ENCODE data around the gene SCO2. TPM values are rescaled to one million over a fixed set of nuclear protein-coding genes. Genes with fewer than 3 reads are reported as not detected.
A peak's percentile ranks its signal among the peaks of the same experiment; 100 is the strongest.
"Not testable (repeated sequence)": the region's sequence is repeated elsewhere in the genome, so short reads cannot be mapped to it uniquely, and the experiment has no call there.

Gene SCO2
- total and polyA plus RNA-seq, 10 of the 15 experiments (the other 5 are each of a cell fraction or from before 2014, with no cell fraction given) = 0.18 to 16.0 (median 2.4) TPM; not detected in 1

DNA sequence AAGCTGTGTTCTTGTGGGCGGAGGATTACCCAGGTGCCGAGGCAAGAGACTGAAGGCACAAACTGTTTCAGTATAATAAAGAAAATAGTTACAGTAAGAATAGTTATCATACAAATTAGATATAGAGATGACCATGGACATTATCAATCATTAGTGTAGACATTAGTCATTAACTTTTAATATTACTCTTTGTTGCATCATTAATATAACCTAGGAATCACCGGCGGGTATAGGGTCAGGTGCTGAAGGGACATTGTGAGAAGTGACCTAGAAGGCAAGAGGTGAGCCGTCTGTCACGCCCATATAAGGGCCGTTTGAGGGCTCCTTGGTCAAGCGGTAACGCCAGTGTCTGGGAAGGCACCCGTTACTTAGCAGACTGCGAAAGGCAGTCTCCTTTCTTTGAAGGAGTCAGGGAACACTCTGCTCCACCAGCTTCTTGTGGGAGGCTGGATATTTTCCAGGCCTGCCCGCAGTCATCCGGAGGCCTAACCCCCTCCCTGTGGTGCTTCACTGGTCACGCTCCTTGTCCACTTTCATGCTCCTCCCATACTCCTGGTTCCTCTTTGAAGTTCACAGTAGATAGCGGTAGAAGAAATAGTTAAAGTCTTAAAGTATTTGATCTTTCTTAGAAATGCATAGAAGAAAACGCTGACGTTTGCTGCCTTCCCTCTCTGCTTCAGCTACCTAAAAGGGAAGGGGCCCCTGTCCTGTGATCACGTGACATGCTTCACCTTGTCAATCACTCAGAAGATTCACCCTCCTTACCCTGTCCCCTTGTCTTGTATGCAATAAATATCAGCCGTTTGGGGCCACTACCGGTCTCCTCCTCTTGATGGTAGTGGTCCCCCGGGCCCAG lies 8.7 kb upstream of the SCO2 start:
- Histone ChIP-seq H3K4me3 (peak overlapping the region; percentile 51), H3K79me2 (ENCODE audit: control insufficient read depth, insufficient read depth, low read length) (peaks cover 42% of the 10 kb centered on the region), H3K4me2 (ENCODE audit: control insufficient read depth, insufficient read depth) (peak overlapping the region; percentile 40), H3K4me1 (ENCODE audit: control insufficient read depth, insufficient read depth, low read length) (peaks cover 49% of the 10 kb centered on the region), H3K9ac (ENCODE audit: control insufficient read depth, insufficient read depth, low read length) (peak overlapping the region; percentile 76), H3K27ac (ENCODE audit: control insufficient read depth, insufficient read depth) (peak overlapping the region; percentile 95)
- intact Hi-C loops (cut with micrococcal nuclease; ENCODE audit: unreplicated experiment); H4K20me1 ChIP-seq (ENCODE audit: control insufficient read depth, insufficient read depth); H3K27me3 ChIP-seq (replicated peaks in 1 of 2; ENCODE audit: control insufficient read depth in 2 of 2, insufficient read depth in 2 of 2, low read length in 1 of 2); H3K36me3 ChIP-seq (ENCODE audit: control insufficient read depth in 2 of 2, insufficient read depth in 2 of 2, low read length in 1 of 2); H2AFZ ChIP-seq (ENCODE audit: control insufficient read depth, low read depth, low read length); DNase-seq (ENCODE audit: low read depth, low spot score); H3K9me3 ChIP-seq (replicated peaks; ENCODE audit: control insufficient read depth, insufficient read depth, low read length); ATAC-seq: not testable (repeated sequence)
- ChIA-PET CTCF (interaction anchor here (0.6 to 2.0 kb wide), 6 partner anchors 8 to 112 kb away, joined by 3 to 11 read pairs (median 4); partner anchors contain the start of gene SCO2), POLR2A (interaction anchor here (0.6 to 10.0 kb wide), 11 partner anchors 7 to 343 kb away, joined by 3 to 232 read pairs (median 5); partner anchors contain the start of genes CHKB, KLHDC7B, SCO2 and SYCE3), SMC1A (ENCODE audit: uncharacterized antibody, unreplicated experiment) (interaction anchor here (0.6 to 3.3 kb wide), 3 partner anchors 9 to 88 kb away, joined by 3 to 13 read pairs (median 10); partner anchors contain the start of gene SCO2), RAD21 (ENCODE audit: unreplicated experiment) (interaction anchor here (0.9 to 2.6 kb wide), 6 partner anchors 8 to 87 kb away, joined by 3 to 12 read pairs (median 5); partner anchors contain the start of genes KLHDC7B and SCO2)
- 35% methylated on average over 21 of the region's 21 CpGs for WGBS (ENCODE audit: insufficient coverage, insufficient replicate concordance, low lambda C conversion rate, missing lambda C conversion rate)
- TSS peak; percentile 51 for BruUV-seq (replicated peaks)
- in situ Hi-C loops (cut with MboI) = loop anchor here (10.0 kb wide), 1 partner anchor 569 kb away; the partner anchor contains the start of gene PIM3
- FAIRE-seq = peak; percentile 81
- TF ChIP-seq, protein P1, sequence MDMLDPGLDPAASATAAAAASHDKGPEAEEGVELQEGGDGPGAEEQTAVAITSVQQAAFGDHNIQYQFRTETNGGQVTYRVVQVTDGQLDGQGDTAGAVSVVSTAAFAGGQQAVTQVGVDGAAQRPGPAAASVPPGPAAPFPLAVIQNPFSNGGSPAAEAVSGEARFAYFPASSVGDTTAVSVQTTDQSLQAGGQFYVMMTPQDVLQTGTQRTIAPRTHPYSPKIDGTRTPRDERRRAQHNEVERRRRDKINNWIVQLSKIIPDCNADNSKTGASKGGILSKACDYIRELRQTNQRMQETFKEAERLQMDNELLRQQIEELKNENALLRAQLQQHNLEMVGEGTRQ (IDR thresholded peaks at IDR 0.05; ENCODE audit: borderline replicate concordance, low read depth, low read length) = peak; percentile 58
- TF ChIP-seq, protein P2, sequence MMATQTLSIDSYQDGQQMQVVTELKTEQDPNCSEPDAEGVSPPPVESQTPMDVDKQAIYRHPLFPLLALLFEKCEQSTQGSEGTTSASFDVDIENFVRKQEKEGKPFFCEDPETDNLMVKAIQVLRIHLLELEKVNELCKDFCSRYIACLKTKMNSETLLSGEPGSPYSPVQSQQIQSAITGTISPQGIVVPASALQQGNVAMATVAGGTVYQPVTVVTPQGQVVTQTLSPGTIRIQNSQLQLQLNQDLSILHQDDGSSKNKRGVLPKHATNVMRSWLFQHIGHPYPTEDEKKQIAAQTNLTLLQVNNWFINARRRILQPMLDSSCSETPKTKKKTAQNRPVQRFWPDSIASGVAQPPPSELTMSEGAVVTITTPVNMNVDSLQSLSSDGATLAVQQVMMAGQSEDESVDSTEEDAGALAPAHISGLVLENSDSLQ (IDR thresholded peaks at IDR 0.05) = peak; percentile 95
- TF ChIP-seq, protein P3, sequence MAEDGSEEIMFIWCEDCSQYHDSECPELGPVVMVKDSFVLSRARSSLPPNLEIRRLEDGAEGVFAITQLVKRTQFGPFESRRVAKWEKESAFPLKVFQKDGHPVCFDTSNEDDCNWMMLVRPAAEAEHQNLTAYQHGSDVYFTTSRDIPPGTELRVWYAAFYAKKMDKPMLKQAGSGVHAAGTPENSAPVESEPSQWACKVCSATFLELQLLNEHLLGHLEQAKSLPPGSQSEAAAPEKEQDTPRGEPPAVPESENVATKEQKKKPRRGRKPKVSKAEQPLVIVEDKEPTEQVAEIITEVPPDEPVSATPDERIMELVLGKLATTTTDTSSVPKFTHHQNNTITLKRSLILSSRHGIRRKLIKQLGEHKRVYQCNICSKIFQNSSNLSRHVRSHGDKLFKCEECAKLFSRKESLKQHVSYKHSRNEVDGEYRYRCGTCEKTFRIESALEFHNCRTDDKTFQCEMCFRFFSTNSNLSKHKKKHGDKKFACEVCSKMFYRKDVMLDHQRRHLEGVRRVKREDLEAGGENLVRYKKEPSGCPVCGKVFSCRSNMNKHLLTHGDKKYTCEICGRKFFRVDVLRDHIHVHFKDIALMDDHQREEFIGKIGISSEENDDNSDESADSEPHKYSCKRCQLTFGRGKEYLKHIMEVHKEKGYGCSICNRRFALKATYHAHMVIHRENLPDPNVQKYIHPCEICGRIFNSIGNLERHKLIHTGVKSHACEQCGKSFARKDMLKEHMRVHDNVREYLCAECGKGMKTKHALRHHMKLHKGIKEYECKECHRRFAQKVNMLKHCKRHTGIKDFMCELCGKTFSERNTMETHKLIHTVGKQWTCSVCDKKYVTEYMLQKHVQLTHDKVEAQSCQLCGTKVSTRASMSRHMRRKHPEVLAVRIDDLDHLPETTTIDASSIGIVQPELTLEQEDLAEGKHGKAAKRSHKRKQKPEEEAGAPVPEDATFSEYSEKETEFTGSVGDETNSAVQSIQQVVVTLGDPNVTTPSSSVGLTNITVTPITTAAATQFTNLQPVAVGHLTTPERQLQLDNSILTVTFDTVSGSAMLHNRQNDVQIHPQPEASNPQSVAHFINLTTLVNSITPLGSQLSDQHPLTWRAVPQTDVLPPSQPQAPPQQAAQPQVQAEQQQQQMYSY (CRISPR knock-in tag; IDR thresholded peaks at IDR 0.05) = peak; percentile 86; the same call in 1 of the 2 replicates
- TF ChIP-seq, protein P4, sequence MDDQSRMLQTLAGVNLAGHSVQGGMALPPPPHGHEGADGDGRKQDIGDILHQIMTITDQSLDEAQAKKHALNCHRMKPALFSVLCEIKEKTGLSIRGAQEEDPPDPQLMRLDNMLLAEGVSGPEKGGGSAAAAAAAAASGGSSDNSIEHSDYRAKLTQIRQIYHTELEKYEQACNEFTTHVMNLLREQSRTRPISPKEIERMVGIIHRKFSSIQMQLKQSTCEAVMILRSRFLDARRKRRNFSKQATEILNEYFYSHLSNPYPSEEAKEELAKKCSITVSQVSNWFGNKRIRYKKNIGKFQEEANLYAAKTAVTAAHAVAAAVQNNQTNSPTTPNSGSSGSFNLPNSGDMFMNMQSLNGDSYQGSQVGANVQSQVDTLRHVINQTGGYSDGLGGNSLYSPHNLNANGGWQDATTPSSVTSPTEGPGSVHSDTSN (IDR thresholded peaks at IDR 0.05; ENCODE audit: insufficient replicate concordance, low read depth, low read length) = peak; percentile 83
- TF ChIP-seq, protein P5, sequence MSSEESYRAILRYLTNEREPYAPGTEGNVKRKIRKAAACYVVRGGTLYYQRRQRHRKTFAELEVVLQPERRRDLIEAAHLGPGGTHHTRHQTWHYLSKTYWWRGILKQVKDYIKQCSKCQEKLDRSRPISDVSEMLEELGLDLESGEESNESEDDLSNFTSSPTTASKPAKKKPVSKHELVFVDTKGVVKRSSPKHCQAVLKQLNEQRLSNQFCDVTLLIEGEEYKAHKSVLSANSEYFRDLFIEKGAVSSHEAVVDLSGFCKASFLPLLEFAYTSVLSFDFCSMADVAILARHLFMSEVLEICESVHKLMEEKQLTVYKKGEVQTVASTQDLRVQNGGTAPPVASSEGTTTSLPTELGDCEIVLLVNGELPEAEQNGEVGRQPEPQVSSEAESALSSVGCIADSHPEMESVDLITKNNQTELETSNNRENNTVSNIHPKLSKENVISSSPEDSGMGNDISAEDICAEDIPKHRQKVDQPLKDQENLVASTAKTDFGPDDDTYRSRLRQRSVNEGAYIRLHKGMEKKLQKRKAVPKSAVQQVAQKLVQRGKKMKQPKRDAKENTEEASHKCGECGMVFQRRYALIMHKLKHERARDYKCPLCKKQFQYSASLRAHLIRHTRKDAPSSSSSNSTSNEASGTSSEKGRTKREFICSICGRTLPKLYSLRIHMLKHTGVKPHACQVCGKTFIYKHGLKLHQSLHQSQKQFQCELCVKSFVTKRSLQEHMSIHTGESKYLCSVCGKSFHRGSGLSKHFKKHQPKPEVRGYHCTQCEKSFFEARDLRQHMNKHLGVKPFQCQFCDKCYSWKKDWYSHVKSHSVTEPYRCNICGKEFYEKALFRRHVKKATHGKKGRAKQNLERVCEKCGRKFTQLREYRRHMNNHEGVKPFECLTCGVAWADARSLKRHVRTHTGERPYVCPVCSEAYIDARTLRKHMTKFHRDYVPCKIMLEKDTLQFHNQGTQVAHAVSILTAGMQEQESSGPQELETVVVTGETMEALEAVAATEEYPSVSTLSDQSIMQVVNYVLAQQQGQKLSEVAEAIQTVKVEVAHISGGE (CRISPR knock-in tag; IDR thresholded peaks at IDR 0.05) = peak; percentile 58; the same call in 1 of the 2 replicates
- TF ChIP-seq BHLHE40 (IDR thresholded peaks at IDR 0.05; ENCODE audit: borderline replicate concordance in 1 of 2, low read depth in 2 of 2, low read length in 1 of 2) (peak; percentile 68 to 93), SRF (IDR thresholded peaks at IDR 0.05; ENCODE audit: low read depth in 2 of 2, low read length in 2 of 2) (peak; percentile 54 to 84), MEF2B (IDR thresholded peaks at IDR 0.05; ENCODE audit: partially characterized antibody, poor library complexity, severe bottlenecking) (peak; percentile 25)

All from GM12878 (cell line).